GM21576 (cell line): ENCODE measurements around the gene POLD3.

ENCODE experiments used
- ATAC-seq: cut with Tn5 transposase; IDR thresholded peaks from one replicate; pipeline ENCODE4 v1.9.1; 2021; ENCODE audit warnings: mild to moderate bottlenecking, moderate library complexity; ENCODE audit not compliant: unreplicated experiment

Gene POLD3

GRCh38 chr11:74670171-74670570 is 77.8 kb downstream of the POLD3 start:
- ATAC-seq: no peak

GRCh38 chr11:74671520-74672196 is 79.3 kb downstream of the POLD3 start:
- ATAC-seq: no peak

- no peak for ATAC-seq
Observed at GRCh38 chr11:74672332-74672955, 80.1 kb downstream of the POLD3 start.

- ATAC-seq: no peak
Observed at GRCh38 chr11:74672956-74673692, 80.7 kb downstream of the POLD3 start.

GRCh38 chr11:74673693-74674360 is 81.4 kb downstream of the POLD3 start:
- ATAC-seq: no peak

- ATAC-seq: no peak
Observed at GRCh38 chr11:74675761-74676160, 83.4 kb downstream of the POLD3 start.

- no peak for ATAC-seq
Observed at GRCh38 chr11:74676596-74676995, 84.2 kb downstream of the POLD3 start.

- no peak for ATAC-seq
Observed at GRCh38 chr11:74677131-74677530, 84.7 kb downstream of the POLD3 start.

- no peak for ATAC-seq
Observed at GRCh38 chr11:74678041-74678440, 85.7 kb downstream of the POLD3 start.

GRCh38 chr11:74678591-74679512 is 86.5 kb downstream of the POLD3 start:
- no peak for ATAC-seq

- ATAC-seq: no peak
Observed at GRCh38 chr11:74679513-74679865, 87.1 kb downstream of the POLD3 start.

GRCh38 chr11:74680035-74680671 is 87.8 kb downstream of the POLD3 start:
- ATAC-seq: no peak

- no peak for ATAC-seq
Observed at GRCh38 chr11:74680703-74681531, 88.5 kb downstream of the POLD3 start.

- no peak for ATAC-seq
Observed at GRCh38 chr11:74681686-74682651, 89.6 kb downstream of the POLD3 start.

- ATAC-seq: no peak
Observed at GRCh38 chr11:74682731-74683278, 90.4 kb downstream of the POLD3 start.

- ATAC-seq: no peak
Observed at GRCh38 chr11:74683279-74683871, 91.0 kb downstream of the POLD3 start.

GRCh38 chr11:74683941-74684481 is 91.6 kb downstream of the POLD3 start:
- no peak for ATAC-seq
